H1 (cell line): ENCODE results near the gene UBE2D2. TPM values are rescaled to one million over a fixed set of nuclear protein-coding genes. Genes with fewer than 3 reads are reported as not detected.

Experiments
- CTCF ChIA-PET: fragments of 300-600 bp; sonication (Branson Sonifier 250); formaldehyde crosslinking; loops from one replicate; lab custom pipeline; 2021; ENCODE audit not compliant: partially characterized antibody; lab: Charles Lee
- POLR2A ChIA-PET: fragments of 300-600 bp; sonication (Branson Sonifier 250); formaldehyde crosslinking; loops from one replicate; lab custom pipeline; 2021; ENCODE audit warnings: inconsistent platforms; ENCODE audit not compliant: partially characterized antibody; lab: Charles Lee
- DNase-seq, 2 experiments: peaks; one replicate each; pipeline versions ENCODE4 v3.0.0 to v3.0.0-alpha.2; 2010 to 2022; ENCODE audit warnings: low spot score in 2 of 2, low read depth in 1 of 2, mixed read lengths in 1 of 2
- FAIRE-seq: peaks from 2 replicates; lab custom pipeline; 2011; peaks lifted over from hg19 to GRCh38; lab: Jason Lieb, UNC
- H2AFZ ChIP-seq: 2 replicates; pipeline ENCODE4 v1.8.1; 2012; ENCODE audit warnings: low read length, inconsistent platforms
- H2AK5ac ChIP-seq: 2 replicates; pipeline ENCODE4 v1.6.1; 2013; ENCODE audit warnings: low read depth, low read length
- H2BK120ac ChIP-seq: replicated peaks from 2 replicates; pipeline ENCODE3; 2013; ENCODE audit warnings: low read depth, low read length, inconsistent platforms
- H2BK12ac ChIP-seq: 2 replicates; pipeline ENCODE4 v1.6.1; 2013; ENCODE audit warnings: low read depth, low read length
- H2BK15ac ChIP-seq: 2 replicates; pipeline ENCODE4 v1.6.1; 2013; ENCODE audit warnings: low read length
- H2BK20ac ChIP-seq: 2 replicates; pipeline ENCODE4 v1.6.1; 2013; ENCODE audit warnings: low read length
- H2BK5ac ChIP-seq: 2 replicates; pipeline ENCODE4 v1.6.1; 2013; ENCODE audit warnings: low read depth, low read length
- H3K14ac ChIP-seq: 2 replicates; pipeline ENCODE4 v1.6.1; 2013; ENCODE audit warnings: inconsistent platforms; ENCODE audit not compliant: insufficient read length
- H3K18ac ChIP-seq: 2 replicates; pipeline ENCODE4 v1.6.1; 2013; ENCODE audit warnings: low read length; ENCODE audit errors: extremely low read depth
- H3K23ac ChIP-seq: 2 replicates; pipeline ENCODE4 v1.6.1; 2013; ENCODE audit warnings: inconsistent platforms; ENCODE audit not compliant: insufficient read length
- H3K23me2 ChIP-seq: 2 replicates; pipeline ENCODE4 v1.6.1; 2013; ENCODE audit warnings: low read depth, low read length
- H3K27ac ChIP-seq: 2 replicates; pipeline ENCODE4 v1.6.1; 2011; ENCODE audit warnings: low read depth, low read length, inconsistent platforms
- H3K27me3 ChIP-seq, 4 experiments: replicated peaks in 1 of 4; 1 replicate in 1 of 4; 2 replicates in 3 of 4; pipeline versions ENCODE4 v1.6.1 to v1.8.1; 2011 to 2013; ENCODE audit warnings: low read length in 3 of 4, mild to moderate bottlenecking in 3 of 4, inconsistent platforms in 2 of 4, mixed read lengths in 2 of 4, moderate library complexity in 1 of 4; ENCODE audit not compliant: control insufficient read depth in 3 of 4, insufficient read depth in 3 of 4; ENCODE audit errors: extremely low read depth in 1 of 4
- H3K36me3 ChIP-seq, 4 experiments: 2 replicates each; pipeline versions ENCODE4 v1.6.1 to v1.8.1; 2011 to 2013; ENCODE audit warnings: mild to moderate bottlenecking in 4 of 4, low read length in 3 of 4, moderate library complexity in 2 of 4, control low read depth in 1 of 4, inconsistent platforms in 1 of 4; ENCODE audit not compliant: insufficient read depth in 4 of 4, control insufficient read depth in 2 of 4
- H3K4ac ChIP-seq: replicated peaks from 2 replicates; pipeline ENCODE3; 2013; ENCODE audit warnings: low read length, low read depth, mixed read lengths, inconsistent platforms; ENCODE audit not compliant: insufficient read length
- H3K4me1 ChIP-seq, 4 experiments: replicated peaks in 1 of 4; 1 replicate in 1 of 4; 2 replicates in 3 of 4; pipeline versions ENCODE4 v1.6.1 to v1.8.1; 2011 to 2013; ENCODE audit warnings: low read length in 3 of 4, inconsistent platforms in 2 of 4, mixed read lengths in 1 of 4; ENCODE audit not compliant: insufficient read depth in 4 of 4, control insufficient read depth in 3 of 4
- H3K4me2 ChIP-seq, 2 experiments: 2 replicates each; pipeline versions ENCODE4 v1.6.1 to v1.8.1; 2011 to 2013; ENCODE audit warnings: low read depth in 2 of 2, low read length in 2 of 2, control low read depth in 1 of 2, inconsistent platforms in 1 of 2, mild to moderate bottlenecking in 1 of 2; ENCODE audit not compliant: insufficient read depth in 1 of 2
- H3K4me3 ChIP-seq, 4 experiments: fragments of 200-600, 300-600 bp in 1 of 4; sonication (generic), shearing (Covaris generic), sonication (Bioruptor Twin) in 1 of 4; 2 replicates each; pipeline versions ENCODE4 v1.5.1 to v1.8.1; 2011 to 2016; ENCODE audit warnings: low read length in 4 of 4, low read depth in 3 of 4, control low read depth in 2 of 4, inconsistent platforms in 2 of 4, mild to moderate bottlenecking in 2 of 4, mixed read lengths in 1 of 4, moderate library complexity in 1 of 4; ENCODE audit not compliant: insufficient read depth in 2 of 4; ENCODE audit errors: extremely low read depth in 1 of 4
- H3K56ac ChIP-seq: replicated peaks from 2 replicates; pipeline ENCODE3; 2013; ENCODE audit warnings: low read depth, mild to moderate bottlenecking, mixed read lengths, low read length, inconsistent platforms; ENCODE audit not compliant: insufficient read length
- H3K79me1 ChIP-seq: 2 replicates; pipeline ENCODE4 v1.6.1; 2013; ENCODE audit warnings: low read depth, low read length, control low read depth
- H3K79me2 ChIP-seq, 2 experiments: 2 replicates each; pipeline versions ENCODE4 v1.6.1 to v1.8.1; 2012 to 2013; ENCODE audit warnings: low read length in 2 of 2, mild to moderate bottlenecking in 2 of 2, inconsistent platforms in 1 of 2; ENCODE audit not compliant: insufficient read depth in 2 of 2, control insufficient read depth in 1 of 2
- H3K9ac ChIP-seq, 4 experiments: replicated peaks in 1 of 4; 1 replicate in 1 of 4; 2 replicates in 3 of 4; pipeline versions ENCODE4 v1.6.1 to v1.8.1; 2011 to 2013; ENCODE audit warnings: low read depth in 3 of 4, low read length in 3 of 4, control low read depth in 2 of 4, mild to moderate bottlenecking in 2 of 4, moderate library complexity in 2 of 4, inconsistent platforms in 1 of 4; ENCODE audit errors: extremely low read depth in 1 of 4
- H3K9me3 ChIP-seq, 2 experiments: 2 replicates each; pipeline versions ENCODE4 v1.6.1 to v1.8.1; 2012 to 2013; ENCODE audit warnings: mild to moderate bottlenecking in 2 of 2, moderate library complexity in 2 of 2, control low read depth in 1 of 2, inconsistent platforms in 1 of 2, low read depth in 1 of 2, low read length in 1 of 2, mixed read lengths in 1 of 2; ENCODE audit not compliant: insufficient read depth in 2 of 2
- H4K20me1 ChIP-seq, 2 experiments: replicated peaks in 1 of 2; 2 replicates each; pipeline versions ENCODE3 to v1.8.1; 2011 to 2013; ENCODE audit warnings: inconsistent platforms in 2 of 2, low read length in 2 of 2, mild to moderate bottlenecking in 1 of 2; ENCODE audit not compliant: insufficient read depth in 2 of 2, control insufficient read depth in 1 of 2
- H4K5ac ChIP-seq: 2 replicates; pipeline ENCODE4 v1.6.1; 2013; ENCODE audit warnings: low read length, low read depth, mixed read lengths, inconsistent platforms; ENCODE audit not compliant: insufficient read length
- H4K8ac ChIP-seq: 2 replicates; pipeline ENCODE4 v1.8.0; 2013; ENCODE audit warnings: mild to moderate bottlenecking, moderate library complexity, low read length, inconsistent platforms; ENCODE audit not compliant: insufficient read depth; ENCODE audit errors: extremely low read depth
- H4K91ac ChIP-seq: replicated peaks from 2 replicates; pipeline ENCODE3; 2013; ENCODE audit warnings: low read length, mixed read lengths, inconsistent platforms; ENCODE audit not compliant: insufficient read length
- KDM5A ChIP-seq: fragments of 200-600 bp; IDR thresholded peaks from 2 replicates; pipeline ENCODE4 v1.7.1; 2012; ENCODE audit warnings: mild to moderate bottlenecking, low read length, inconsistent platforms, mixed read lengths
- RXRA ChIP-seq: IDR thresholded peaks from 2 replicates; pipeline ENCODE4 v1.6.1; 2011; ENCODE audit warnings: low read depth, mild to moderate bottlenecking, low read length, moderate library complexity; ENCODE audit not compliant: insufficient read depth
- WGBS, 2 experiments: shearing (Covaris generic) in 1 of 2; methylation state at CpG; one replicate each; pipeline versions ENCODE4 v1.1.6 to v1.1.7; 2013 to 2015; ENCODE audit warnings: low lambda C conversion rate in 2 of 2, mixed read lengths in 2 of 2, inconsistent platforms in 1 of 2, low coverage in 1 of 2, missing lambda C conversion rate in 1 of 2; ENCODE audit not compliant: insufficient replicate concordance in 2 of 2, insufficient coverage in 1 of 2, insufficient read length in 1 of 2; ENCODE audit errors: extremely low coverage in 1 of 2, missing lambda C conversion rate in 1 of 2; 5-methylcytosine and 5-hydroxymethylcytosine counted together
- polyA plus RNA-seq, 7 experiments: library from polyadenylated mRNA; depleted of rRNA in 3 of 7; stranded (reverse) in 5 of 7; unstranded in 2 of 7; fragments of >200 nt in 5 of 7; fragments of 200-250 nt in 2 of 7; gene quantifications; 1 replicate in 5 of 7; 2 replicates in 1 of 7; 4 replicates in 1 of 7; pipeline versions ENCODE4 v1.2.1 to v1.2.3, GENCODE V29; 2011 to 2013; ENCODE audit warnings: missing spikeins in 2 of 7, mixed read lengths in 2 of 7
- total RNA-seq: library from RNA; stranded (reverse); fragmentation: NEBNext Ultra II Directional; extraction: Animal tissue kit (Norgen Biotek cat#: 25700); gene quantifications from 2 replicates; pipeline ENCODE4 v1.2.1, GENCODE V29; 2021
- TF ChIP-seq, protein P1 (sequence below): IDR thresholded peaks from 2 replicates; pipeline ENCODE4 v1.6.1; 2011; ENCODE audit warnings: low read depth, mild to moderate bottlenecking, low read length; ENCODE audit not compliant: insufficient read depth

Gene UBE2D2
- total and polyA plus RNA-seq, 2 of the 8 experiments (the other 6 are each of a cell fraction or from before 2014, with no cell fraction given): 66.9 to 203 TPM

DNA sequence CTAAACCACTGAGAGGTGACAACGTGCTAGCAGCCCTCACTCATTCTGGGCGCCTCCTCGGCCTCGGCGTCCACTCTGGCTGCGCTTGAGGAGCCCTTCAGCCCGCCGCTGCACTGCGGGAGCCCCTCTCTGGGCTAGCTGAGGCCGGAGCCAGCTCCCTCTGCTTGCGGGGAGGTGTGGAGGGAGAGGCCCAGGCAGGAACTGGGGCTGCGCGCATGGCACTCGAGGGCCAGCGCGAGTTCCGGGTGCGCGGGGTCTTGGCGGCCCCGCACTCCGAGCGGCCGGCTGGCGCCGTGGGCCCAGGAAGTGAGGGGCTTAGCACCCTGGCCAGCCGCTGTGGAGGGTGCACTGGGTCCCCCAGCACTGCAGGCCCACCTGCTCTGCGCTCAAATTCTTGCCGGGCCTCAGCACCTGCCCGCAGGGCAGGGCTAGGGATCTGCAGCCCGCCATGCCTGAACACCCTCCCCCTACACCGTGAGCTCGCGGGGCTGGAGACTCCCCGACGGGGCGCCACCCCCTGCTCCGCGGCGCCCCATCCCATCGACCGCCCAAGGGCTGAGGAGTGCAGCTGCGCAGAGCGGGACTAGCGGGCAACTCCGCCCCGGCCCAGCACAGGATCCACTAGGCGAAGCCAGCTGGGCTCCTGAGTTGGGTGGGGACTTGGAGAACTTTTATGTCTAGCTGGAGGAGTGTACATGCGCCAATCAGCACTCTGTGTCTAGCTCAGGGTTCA lies 11.8 kb upstream of the UBE2D2 start:
- POLR2A ChIA-PET: interaction anchor here (1.1 to 2.3 kb wide), 4 partner anchors 12 to 39 kb away, joined by 3 to 6 read pairs (median 4); partner anchors contain the start of gene UBE2D2
- Histone ChIP-seq H3K9ac (no peak overlapping the region), H2BK15ac (no peak overlapping the region), H3K79me1 (no peaks in the 10 kb centered on the region), H4K5ac (no peak overlapping the region), H2AK5ac (no peak overlapping the region), H3K9me3 (peaks cover 8 to 10% of the 10 kb centered on the region in 2 experiments; a peak in 2 of 4 replicates), H3K18ac (no peak overlapping the region), H3K27ac (no peak overlapping the region), H3K79me2 (no peaks in the 10 kb centered on the region), H4K8ac (no peak overlapping the region), H3K14ac (no peak overlapping the region), H3K4me1 (peaks cover 0 to under 1% (median under 1%) of the 10 kb centered on the region in 4 experiments; a peak in 3 of 7 replicates), H2BK5ac (no peak overlapping the region), H2BK12ac (no peak overlapping the region), H4K20me1 (no peaks in the 10 kb centered on the region), H3K27me3 (no peaks in the 10 kb centered on the region), H3K56ac (no peak overlapping the region), H3K4me2 (no peak overlapping the region), H2BK20ac (no peak overlapping the region), H4K91ac (no peak overlapping the region), H3K23me2 (no peaks in the 10 kb centered on the region), H3K23ac (no peak overlapping the region), H3K4ac (no peak overlapping the region), H2BK120ac (no peak overlapping the region), H2AFZ (no peak overlapping the region), H3K4me3 (no peak overlapping the region), H3K36me3 (0 out of 8 replicates have a peak, but pooled peaks cover 0 to 3% (median 0%) of the 10 kb centered on the region in 4 experiments)
- 97% methylated on average over 44 of the region's 49 CpGs; no CpG with 5 or more reads in 1 of the 2 experiments for WGBS, 2 experiments
- DNase-seq (no peak), FAIRE-seq (no peak)
- CTCF ChIA-PET: interaction anchor here (0.7 to 2.5 kb wide), 3 partner anchors 26 to 275 kb away, joined by 3 to 8 read pairs (median 4); no protein-coding TSS in a partner anchor
- TF ChIP-seq KDM5A: no peak
- TF ChIP-seq, protein P1, sequence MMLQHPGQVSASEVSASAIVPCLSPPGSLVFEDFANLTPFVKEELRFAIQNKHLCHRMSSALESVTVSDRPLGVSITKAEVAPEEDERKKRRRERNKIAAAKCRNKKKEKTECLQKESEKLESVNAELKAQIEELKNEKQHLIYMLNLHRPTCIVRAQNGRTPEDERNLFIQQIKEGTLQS: no peak
- no peak for TF ChIP-seq RXRA
